Esophagus squamous epithelium (tissue), 5 donors: Measurements from ENCODE around the gene TNIP1. TPM values are rescaled to one million over a fixed set of nuclear protein-coding genes. Genes with fewer than 3 reads are reported as not detected.
A peak's percentile ranks its signal among the peaks of the same experiment; 100 is the strongest.

Experiments
- DNase-seq: peaks from one replicate; lab custom pipeline; 2025; lab: John Stamatoyannopoulos, UW
- H3K27ac ChIP-seq, 4 donors: fragments of 200-600 bp; sonication (generic); one replicate each; pipeline ENCODE4 v1.5.1; 2016 to 2019; ENCODE audit warnings: mild to moderate bottlenecking in 1 of 4
- H3K27me3 ChIP-seq, 4 donors: fragments of 200-600 bp; sonication (generic); 1 replicate in 3 of 4; 2 replicates in 1 of 4; pipeline versions ENCODE4 v1.5.1 to v1.6.0; 2017 to 2021; ENCODE audit warnings: antibody characterized with exemption in 1 of 4
- H3K36me3 ChIP-seq, 3 donors: fragments of 200-600 bp; sonication (generic); one replicate each; pipeline ENCODE4 v1.5.1; 2016 to 2019
- H3K4me1 ChIP-seq, 3 donors: fragments of 200-600 bp; sonication (generic); one replicate each; pipeline ENCODE4 v1.5.1; 2017 to 2019
- H3K4me3 ChIP-seq, 4 donors: fragments of 200-600 bp; sonication (generic); 1 replicate in 3 of 4; 2 replicates in 1 of 4; pipeline ENCODE4 v1.5.1; 2016 to 2019; ENCODE audit warnings: mild to moderate bottlenecking in 2 of 4, moderate library complexity in 1 of 4
- H3K9me3 ChIP-seq, 3 donors: fragments of 200-600 bp; sonication (generic); one replicate each; pipeline ENCODE4 v1.5.1; 2016 to 2019
- POLR2A ChIP-seq, 4 donors: fragments of 450-650 bp; IDR thresholded peaks; one replicate each; pipeline ENCODE4 v1.6.1; 2017; ENCODE audit warnings: antibody characterized with exemption in 4 of 4, mild to moderate bottlenecking in 4 of 4, moderate library complexity in 3 of 4
- WGBS, 2 donors: methylation state at CpG; one replicate each; pipeline ENCODE4 v1.1.5; 2018; 5-methylcytosine and 5-hydroxymethylcytosine counted together
- intact Hi-C: fragments of 100-400 bp; cut with DNase I; formaldehyde crosslinking; loops from one replicate; pipeline ENCODE4 v1.15.0; 2022
- total RNA-seq, 4 donors: library from RNA; depleted of rRNA; stranded (reverse); fragments of >200 nt; gene quantifications; one replicate each; pipeline ENCODE4 v1.1.0, GENCODE V29; 2016
- TF ChIP-seq, protein P1 (sequence below), 6 experiments: fragments of 450-650 bp in 4 of 6; fragments of 200-600 bp in 2 of 6; sonication (generic) in 2 of 6; IDR thresholded peaks; one replicate each; pipeline ENCODE4 v1.5.1; 2016 to 2019; ENCODE audit warnings: antibody characterized with exemption in 6 of 6, mild to moderate bottlenecking in 4 of 6, moderate library complexity in 4 of 6
- donor health status: DM: yes; HTN: yes; CAD: no.

TNIP1 gene
- total RNA-seq, 4 donors from 2014 or later, result 55.5 to 109 (median 95.4) TPM

DNA sequence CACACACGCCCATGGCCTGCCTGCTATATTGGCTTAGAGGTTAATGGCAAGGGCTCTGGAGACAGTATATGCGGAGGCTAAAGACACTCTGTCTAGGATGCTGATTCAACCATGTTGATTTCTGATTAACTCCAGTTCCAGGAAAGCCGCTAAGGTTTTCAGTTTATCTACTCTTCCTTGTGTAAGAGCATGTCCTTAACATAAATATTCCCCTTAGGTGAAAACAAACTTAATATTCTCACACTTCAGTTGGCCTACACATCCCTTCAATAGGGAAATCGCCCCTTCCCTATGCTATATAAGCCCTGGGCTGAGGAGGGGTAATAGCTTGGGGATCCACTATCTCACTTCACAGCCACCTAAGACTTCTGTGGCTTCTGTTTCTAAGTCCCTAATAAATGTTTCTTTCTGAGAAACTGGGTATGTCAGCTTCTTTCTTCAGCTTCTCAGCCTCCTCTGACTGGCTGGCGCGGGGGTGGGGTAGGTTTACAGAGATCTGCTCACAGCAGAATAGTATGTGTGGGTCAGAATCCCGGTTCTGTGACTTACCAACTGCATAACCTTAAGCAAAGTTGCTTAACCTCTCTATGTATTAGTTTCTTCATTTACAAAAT is 64.8 kb downstream of the TNIP1 start:
- Histone ChIP-seq H3K4me1 (peaks cover 16 to 65% (median 20%) of the 10 kb centered on the region in 3 donors), H3K9me3 (no peaks in the 10 kb centered on the region), H3K4me3 (no peak overlapping the region), H3K36me3 (no peaks in the 10 kb centered on the region), H3K27me3 (no peaks in the 10 kb centered on the region), H3K27ac (peak overlapping the region in 2 of 4 donors; percentile 30 to 54)
- DNase-seq, result no peak
- TF ChIP-seq, protein P1, sequence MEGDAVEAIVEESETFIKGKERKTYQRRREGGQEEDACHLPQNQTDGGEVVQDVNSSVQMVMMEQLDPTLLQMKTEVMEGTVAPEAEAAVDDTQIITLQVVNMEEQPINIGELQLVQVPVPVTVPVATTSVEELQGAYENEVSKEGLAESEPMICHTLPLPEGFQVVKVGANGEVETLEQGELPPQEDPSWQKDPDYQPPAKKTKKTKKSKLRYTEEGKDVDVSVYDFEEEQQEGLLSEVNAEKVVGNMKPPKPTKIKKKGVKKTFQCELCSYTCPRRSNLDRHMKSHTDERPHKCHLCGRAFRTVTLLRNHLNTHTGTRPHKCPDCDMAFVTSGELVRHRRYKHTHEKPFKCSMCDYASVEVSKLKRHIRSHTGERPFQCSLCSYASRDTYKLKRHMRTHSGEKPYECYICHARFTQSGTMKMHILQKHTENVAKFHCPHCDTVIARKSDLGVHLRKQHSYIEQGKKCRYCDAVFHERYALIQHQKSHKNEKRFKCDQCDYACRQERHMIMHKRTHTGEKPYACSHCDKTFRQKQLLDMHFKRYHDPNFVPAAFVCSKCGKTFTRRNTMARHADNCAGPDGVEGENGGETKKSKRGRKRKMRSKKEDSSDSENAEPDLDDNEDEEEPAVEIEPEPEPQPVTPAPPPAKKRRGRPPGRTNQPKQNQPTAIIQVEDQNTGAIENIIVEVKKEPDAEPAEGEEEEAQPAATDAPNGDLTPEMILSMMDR (IDR thresholded peaks at IDR 0.05), result no peak
- no peak for TF ChIP-seq POLR2A (IDR thresholded peaks at IDR 0.05)
- WGBS, 2 donors, result 88 to 94% methylated on average over 6 to 7 of the region's 7 CpGs
- intact Hi-C loops, result no loop called here

DNA sequence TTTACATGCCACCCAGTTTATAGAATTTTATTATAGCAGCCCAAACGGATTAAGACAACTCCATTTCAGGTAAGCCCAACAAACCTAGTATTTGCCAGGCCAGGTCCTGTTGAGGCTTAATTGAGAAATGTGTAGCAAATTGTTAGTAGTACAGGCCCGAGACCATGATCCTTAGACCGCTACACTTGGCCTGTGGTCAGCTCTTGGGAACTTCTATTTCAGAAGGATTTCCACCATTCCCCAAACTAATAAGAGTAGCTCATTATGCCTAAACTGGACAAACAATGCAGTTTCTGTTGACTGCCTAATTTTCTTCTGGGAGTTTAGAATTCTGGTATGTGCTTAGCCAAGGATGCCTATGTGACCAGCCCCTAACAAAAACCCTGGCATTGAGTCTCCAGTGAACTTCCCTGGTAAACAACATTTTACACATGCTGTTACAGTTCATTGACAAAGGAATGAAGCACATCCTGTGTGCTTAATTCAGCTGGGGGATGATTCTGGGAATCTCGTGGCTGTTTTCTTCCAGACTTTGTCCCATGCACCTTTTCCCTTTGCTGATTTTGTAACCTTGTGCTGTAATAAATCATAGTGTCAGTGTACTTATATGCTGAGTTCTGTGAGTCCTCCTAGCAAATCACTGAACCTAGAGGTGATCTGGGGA is 66.0 kb downstream of the TNIP1 start:
- WGBS, 2 donors, result 64 to 65% methylated on average over 4 of the region's 4 CpGs
- Histone ChIP-seq H3K27me3 (no peaks in the 10 kb centered on the region), H3K36me3 (no peaks in the 10 kb centered on the region), H3K4me3 (no peak overlapping the region), H3K9me3 (no peaks in the 10 kb centered on the region), H3K4me1 (peaks cover 5 to 52% (median 14%) of the 10 kb centered on the region in 3 donors), H3K27ac (peak overlapping the region in 3 of 4 donors; percentile 9 to 68 (median 11))
- intact Hi-C loops, result no loop called here
- DNase-seq, result no peak
- no peak for TF ChIP-seq POLR2A (IDR thresholded peaks at IDR 0.05)
- TF ChIP-seq, protein P1 (IDR thresholded peaks at IDR 0.05), result no peak

DNA sequence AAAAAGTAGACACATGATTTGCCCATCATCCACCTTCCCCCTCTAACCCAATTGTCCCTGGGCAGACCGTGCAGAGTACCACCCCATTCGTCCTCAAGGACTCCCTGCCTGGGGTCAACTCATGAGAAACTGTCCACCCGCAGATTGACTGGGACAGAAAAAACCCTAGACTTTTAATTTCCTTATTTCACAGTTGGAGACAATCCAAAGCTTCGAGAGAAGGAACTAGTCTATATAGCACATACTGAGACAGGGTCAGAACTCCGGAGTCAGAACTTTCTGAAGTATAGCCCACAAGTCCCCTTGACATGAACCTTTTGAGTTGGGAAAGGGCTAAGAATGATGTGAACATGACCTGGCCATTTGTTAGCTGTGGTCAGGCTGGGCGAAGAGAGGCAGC is 68.0 kb downstream of the TNIP1 start:
- H3K9me3 ChIP-seq, result no peaks in the 10 kb centered on the region
- WGBS, 2 donors, result 73 to 93% methylated on average over 3 to 5 of the region's 6 CpGs
- no peak for DNase-seq
- no peak for TF ChIP-seq POLR2A (IDR thresholded peaks at IDR 0.05)
- TF ChIP-seq, protein P1 (IDR thresholded peaks at IDR 0.05), result no peak
- no peaks in the 10 kb centered on the region for H3K27me3 ChIP-seq
- peaks cover 7 to 45% (median 13%) of the 10 kb centered on the region in 3 donors for H3K4me1 ChIP-seq
- no peak overlapping the region for H3K4me3 ChIP-seq
- H3K27ac ChIP-seq, result no peak overlapping the region
- no peaks in the 10 kb centered on the region for H3K36me3 ChIP-seq
- intact Hi-C loops, result no loop called here

DNA sequence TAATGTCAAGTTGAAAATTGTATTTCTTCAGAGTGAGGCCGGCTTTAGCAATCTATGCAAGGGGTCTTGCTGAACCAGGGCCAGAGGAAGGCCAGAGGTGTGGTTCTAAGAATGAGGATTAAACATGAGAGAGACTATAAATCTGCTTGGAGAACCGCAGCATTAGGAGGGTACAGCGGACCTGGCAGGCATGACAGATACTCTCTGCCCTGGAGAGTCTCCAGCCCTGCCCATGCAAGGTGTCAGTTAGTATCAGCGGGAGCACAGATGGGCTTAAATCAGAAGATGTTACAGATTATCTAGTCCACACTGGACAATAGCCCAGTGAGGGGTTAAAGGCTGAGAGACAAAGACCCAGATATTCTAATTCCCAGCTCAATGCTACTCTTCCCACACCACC is 71.9 kb downstream of the TNIP1 start:
- intact Hi-C loops, result no loop called here
- no peaks in the 10 kb centered on the region for H3K27me3 ChIP-seq
- no peak for DNase-seq
- H3K9me3 ChIP-seq, result no peaks in the 10 kb centered on the region
- no peak for TF ChIP-seq POLR2A (IDR thresholded peaks at IDR 0.05)
- no peak overlapping the region for H3K27ac ChIP-seq
- peaks cover 10 to 50% (median 23%) of the 10 kb centered on the region in 3 donors for H3K4me1 ChIP-seq
- no peak overlapping the region for H3K4me3 ChIP-seq
- H3K36me3 ChIP-seq, result no peaks in the 10 kb centered on the region
- 90 to 94% methylated on average over 4 of the region's 4 CpGs for WGBS, 2 donors

DNA sequence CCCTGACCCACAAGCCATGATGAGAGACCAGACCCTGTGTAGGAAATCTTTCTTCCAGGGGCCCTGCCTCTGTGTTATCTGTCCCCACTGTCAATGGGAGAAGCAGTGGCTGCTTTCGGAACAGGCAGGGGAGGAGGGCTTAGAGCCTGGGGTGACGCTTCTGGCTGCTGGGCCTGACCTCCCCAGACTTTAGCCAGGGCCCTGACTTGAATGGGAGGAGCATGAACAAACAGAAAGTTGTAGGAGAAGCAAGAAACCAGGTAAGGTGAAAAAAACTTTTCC is 72.7 kb downstream of the TNIP1 start:
- no peak for DNase-seq
- TF ChIP-seq, protein P1 (IDR thresholded peaks at IDR 0.05), result no peak
- no peak for TF ChIP-seq POLR2A (IDR thresholded peaks at IDR 0.05)
- peak overlapping the region; percentile 30 to 93 (median 78) for H3K27ac ChIP-seq
- no peaks in the 10 kb centered on the region for H3K36me3 ChIP-seq
- no peaks in the 10 kb centered on the region for H3K27me3 ChIP-seq
- intact Hi-C loops, result no loop called here
- peaks cover 10 to 57% (median 30%) of the 10 kb centered on the region in 3 donors for H3K4me1 ChIP-seq
- no peaks in the 10 kb centered on the region for H3K9me3 ChIP-seq
- H3K4me3 ChIP-seq, result no peak overlapping the region
- 29 to 54% methylated on average over 1 to 2 of the region's 2 CpGs for WGBS, 2 donors
